Measurements from ENCODE around the gene LIN7B. TPM values are rescaled to one million over a fixed set of nuclear protein-coding genes. Genes with fewer than 3 reads are reported as not detected.

LIN7B gene
- total and polyA plus RNA-seq, 2 donors, result 4.7 to 18.5 TPM

- Histone ChIP-seq H3K36me3 (ENCODE audit: insufficient read depth) (no peaks in the 10 kb centered on the region), H3K27ac (ENCODE audit: low read depth) (no peak overlapping the region), H3K4me3 (ENCODE audit: low read depth, low read length) (no peak overlapping the region), H3K4me1 (ENCODE audit: insufficient read depth) (no peaks in the 10 kb centered on the region)
- no peak for DNase-seq (ENCODE audit: extremely low spot score)
- WGBS, result 80% methylated on average over 25 of the region's 25 CpGs
Measured at GRCh38 chr19:49167857-49168409, 53.8 kb downstream of the LIN7B start.

Small RNA genes lying within 50 kb of the gene (small RNA-seq; reads per million reads assigned to genes)
- gene RN7SL708P, result not detected

Other genes starting within 250 kb of the LIN7B start
- 11.5 TPM for gene PLEKHA4, start 245.8 kb upstream of the LIN7B start, total RNA-seq
- 56.4 TPM for gene PLEKHA4, start 245.8 kb upstream of the LIN7B start, polyA plus RNA-seq
- 21.8 TPM for gene PPP1R15A, start 241.9 kb upstream of the LIN7B start, total RNA-seq
- 122 TPM for gene PPP1R15A, start 241.9 kb upstream of the LIN7B start, polyA plus RNA-seq
- gene TULP2, start 215.6 kb upstream of the LIN7B start, total RNA-seq, result not detected
- 0.57 TPM for gene TULP2, start 215.6 kb upstream of the LIN7B start, polyA plus RNA-seq
- gene NUCB1, start 214.1 kb upstream of the LIN7B start, total RNA-seq, result 107 TPM
- gene NUCB1, start 214.1 kb upstream of the LIN7B start, polyA plus RNA-seq, result 478 TPM
- 0.37 TPM for gene DHDH, start 180.7 kb upstream of the LIN7B start, total RNA-seq
- 0.75 TPM for gene DHDH, start 180.7 kb upstream of the LIN7B start, polyA plus RNA-seq
- gene BAX, start 159.5 kb upstream of the LIN7B start, total RNA-seq, result 13.1 TPM
- gene BAX, start 159.5 kb upstream of the LIN7B start, polyA plus RNA-seq, result 73.0 TPM
- 1,234 TPM for gene FTL, start 149.1 kb upstream of the LIN7B start, total RNA-seq
- 4,798 TPM for gene FTL, start 149.1 kb upstream of the LIN7B start, polyA plus RNA-seq
- gene GYS1, start 121.1 kb upstream of the LIN7B start, total RNA-seq, result 33.3 TPM
- gene GYS1, start 121.1 kb upstream of the LIN7B start, polyA plus RNA-seq, result 39.5 TPM
- gene RUVBL2, start 120.5 kb upstream of the LIN7B start, total RNA-seq, result 61.3 TPM
- gene RUVBL2, start 120.5 kb upstream of the LIN7B start, polyA plus RNA-seq, result 83.4 TPM
- gene LHB, start 97.3 kb upstream of the LIN7B start, total RNA-seq, result not detected
- gene LHB, start 97.3 kb upstream of the LIN7B start, polyA plus RNA-seq, result not detected
- gene CGB3, start 90.0 kb upstream of the LIN7B start, total RNA-seq, result not detected
- gene CGB3, start 90.0 kb upstream of the LIN7B start, polyA plus RNA-seq, result not detected
- gene CGB2, start 82.5 kb upstream of the LIN7B start, total RNA-seq, result not detected
- gene CGB2, start 82.5 kb upstream of the LIN7B start, polyA plus RNA-seq, result not detected
- not detected for gene CGB1, start 77.5 kb upstream of the LIN7B start, total RNA-seq
- gene CGB1, start 77.5 kb upstream of the LIN7B start, polyA plus RNA-seq, result not detected
- not detected for gene CGB5, start 70.5 kb upstream of the LIN7B start, total RNA-seq
- not detected for gene CGB5, start 70.5 kb upstream of the LIN7B start, polyA plus RNA-seq
- not detected for gene CGB8, start 65.3 kb upstream of the LIN7B start, total RNA-seq
- not detected for gene CGB8, start 65.3 kb upstream of the LIN7B start, polyA plus RNA-seq
- not detected for gene CGB7, start 56.6 kb upstream of the LIN7B start, total RNA-seq
- 0.37 TPM for gene CGB7, start 56.6 kb upstream of the LIN7B start, polyA plus RNA-seq
- 2.5 TPM for gene NTF4, start 49.6 kb upstream of the LIN7B start, total RNA-seq
- 4.1 TPM for gene NTF4, start 49.6 kb upstream of the LIN7B start, polyA plus RNA-seq
- gene KCNA7, start 41.7 kb upstream of the LIN7B start, total RNA-seq, result not detected
- not detected for gene KCNA7, start 41.7 kb upstream of the LIN7B start, polyA plus RNA-seq
- gene SNRNP70, start 28.9 kb upstream of the LIN7B start, total RNA-seq, result 166 TPM
- gene SNRNP70, start 28.9 kb upstream of the LIN7B start, polyA plus RNA-seq, result 191 TPM
- gene C19orf73, start 4.8 kb downstream of the LIN7B start, total RNA-seq, result not detected
- gene C19orf73, start 4.8 kb downstream of the LIN7B start, polyA plus RNA-seq, result 1.6 TPM
- 5.2 TPM for gene PPFIA3, start 5.2 kb downstream of the LIN7B start, total RNA-seq
- 12.2 TPM for gene PPFIA3, start 5.2 kb downstream of the LIN7B start, polyA plus RNA-seq
- 5.2 TPM for gene HRC, start 41.0 kb downstream of the LIN7B start, total RNA-seq
- gene HRC, start 41.0 kb downstream of the LIN7B start, polyA plus RNA-seq, result 3.8 TPM
- gene TRPM4, start 43.4 kb downstream of the LIN7B start, total RNA-seq, result 18.0 TPM
- gene TRPM4, start 43.4 kb downstream of the LIN7B start, polyA plus RNA-seq, result 18.8 TPM
- gene SLC6A16, start 210.8 kb downstream of the LIN7B start, total RNA-seq, result 0.26 TPM
- 2.0 TPM for gene SLC6A16, start 210.8 kb downstream of the LIN7B start, polyA plus RNA-seq
- 6.5 TPM for gene CD37, start 221.0 kb downstream of the LIN7B start, total RNA-seq
- 12.4 TPM for gene CD37, start 221.0 kb downstream of the LIN7B start, polyA plus RNA-seq
- gene TEAD2, start 248.0 kb downstream of the LIN7B start, total RNA-seq, result 21.1 TPM
- 54.8 TPM for gene TEAD2, start 248.0 kb downstream of the LIN7B start, polyA plus RNA-seq
- not detected for gene DKKL1, start 249.5 kb downstream of the LIN7B start, total RNA-seq
- gene DKKL1, start 249.5 kb downstream of the LIN7B start, polyA plus RNA-seq, result 0.46 TPM